GM13977 (cell line): ENCODE results near the gene ADAR.

Experiments used
- DNase-seq: peaks from one replicate; pipeline ENCODE4 v3.0.0; 2012; ENCODE audit warnings: low spot score
- in situ Hi-C: fragments of 300-500 bp; cut with MboI; formaldehyde crosslinking; loops from one replicate; pipeline ENCODE4 v1.12.0; 2022; ENCODE audit warnings: low sequenced_read_pairs, low pct_unique_long_range_greater_than_20kb, mixed read lengths, inconsistent platforms; ENCODE audit not compliant: unreplicated experiment
- TF ChIP-seq, protein P1 (sequence below): IDR thresholded peaks from 2 replicates; pipeline ENCODE4 v1.5.1; 2012; ENCODE audit warnings: mild to moderate bottlenecking, control low read depth; ENCODE audit not compliant: insufficient read depth; ENCODE audit errors: extremely low read depth, missing control alignments

ADAR gene

DNA sequence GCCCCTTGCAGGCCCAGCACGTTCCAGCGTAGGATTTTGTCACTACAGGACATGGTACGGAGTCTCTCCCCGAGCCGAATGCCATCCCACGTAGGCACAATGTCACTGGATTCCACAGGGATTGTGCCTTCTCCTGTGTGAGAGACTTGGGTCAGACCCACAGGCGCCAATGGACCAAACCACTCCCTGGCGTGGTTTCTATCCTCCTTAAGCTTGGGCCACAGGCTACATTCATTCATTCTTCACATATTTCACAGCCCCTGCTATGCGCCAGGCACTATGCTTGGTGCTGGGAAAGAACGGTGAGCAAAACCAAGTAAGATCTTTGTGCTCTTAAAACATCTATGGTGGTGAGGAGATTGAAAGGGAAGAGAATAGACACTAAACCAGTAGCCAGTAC, 21.8 kb downstream of the ADAR start:
- TF ChIP-seq, protein P1, sequence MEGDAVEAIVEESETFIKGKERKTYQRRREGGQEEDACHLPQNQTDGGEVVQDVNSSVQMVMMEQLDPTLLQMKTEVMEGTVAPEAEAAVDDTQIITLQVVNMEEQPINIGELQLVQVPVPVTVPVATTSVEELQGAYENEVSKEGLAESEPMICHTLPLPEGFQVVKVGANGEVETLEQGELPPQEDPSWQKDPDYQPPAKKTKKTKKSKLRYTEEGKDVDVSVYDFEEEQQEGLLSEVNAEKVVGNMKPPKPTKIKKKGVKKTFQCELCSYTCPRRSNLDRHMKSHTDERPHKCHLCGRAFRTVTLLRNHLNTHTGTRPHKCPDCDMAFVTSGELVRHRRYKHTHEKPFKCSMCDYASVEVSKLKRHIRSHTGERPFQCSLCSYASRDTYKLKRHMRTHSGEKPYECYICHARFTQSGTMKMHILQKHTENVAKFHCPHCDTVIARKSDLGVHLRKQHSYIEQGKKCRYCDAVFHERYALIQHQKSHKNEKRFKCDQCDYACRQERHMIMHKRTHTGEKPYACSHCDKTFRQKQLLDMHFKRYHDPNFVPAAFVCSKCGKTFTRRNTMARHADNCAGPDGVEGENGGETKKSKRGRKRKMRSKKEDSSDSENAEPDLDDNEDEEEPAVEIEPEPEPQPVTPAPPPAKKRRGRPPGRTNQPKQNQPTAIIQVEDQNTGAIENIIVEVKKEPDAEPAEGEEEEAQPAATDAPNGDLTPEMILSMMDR, result no peak
- DNase-seq, result no peak
- in situ Hi-C loops, result no loop called here

GRCh38 chr1:154584267-154584994, 23.6 kb downstream of the ADAR start:
- TF ChIP-seq, protein P1, result peak; percentile 5
- in situ Hi-C loops, result no loop called here
- DNase-seq, result no peak

DNA sequence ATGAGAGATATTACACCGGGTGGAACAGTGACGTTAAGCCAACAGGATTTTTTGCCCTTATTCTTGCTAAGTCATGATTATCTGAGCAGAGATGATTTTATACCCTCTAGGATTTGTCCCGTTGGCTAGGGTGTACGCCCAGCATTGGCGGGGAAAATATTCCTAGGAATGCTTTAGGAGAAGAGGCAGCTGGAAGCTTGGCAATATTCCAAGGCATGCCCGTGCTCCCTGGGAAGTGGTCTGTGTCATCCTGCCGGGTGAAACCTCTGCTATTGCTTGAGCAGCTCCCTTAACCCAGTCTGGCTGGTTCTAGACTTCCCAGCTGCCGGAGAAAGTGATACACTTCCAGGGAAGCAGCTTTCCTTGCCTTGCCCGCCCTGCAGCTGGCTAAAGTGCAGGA, 24.2 kb downstream of the ADAR start:
- no peak for DNase-seq
- in situ Hi-C loops, result no loop called here

GRCh38 chr1:154582885-154583284, 25.1 kb downstream of the ADAR start:
- TF ChIP-seq, protein P1, result no peak
- DNase-seq, result no peak
- in situ Hi-C loops, result no loop called here

More for the DNA sequence above, 24.2 kb downstream of the ADAR start:
- TF ChIP-seq, protein P1, result no peak

- in situ Hi-C loops, result no loop called here
- DNase-seq, result no peak
- TF ChIP-seq, protein P1, result no peak
These were observed 26.2 kb downstream of the ADAR start for GRCh38 chr1:154581766-154582165.

- TF ChIP-seq, protein P1, result no peak
- in situ Hi-C loops, result no loop called here
- DNase-seq, result no peak
These were observed 28.6 kb downstream of the ADAR start for GRCh38 chr1:154579374-154579773.
